ENCODE measurements around the gene SPOCK2.

DNA sequence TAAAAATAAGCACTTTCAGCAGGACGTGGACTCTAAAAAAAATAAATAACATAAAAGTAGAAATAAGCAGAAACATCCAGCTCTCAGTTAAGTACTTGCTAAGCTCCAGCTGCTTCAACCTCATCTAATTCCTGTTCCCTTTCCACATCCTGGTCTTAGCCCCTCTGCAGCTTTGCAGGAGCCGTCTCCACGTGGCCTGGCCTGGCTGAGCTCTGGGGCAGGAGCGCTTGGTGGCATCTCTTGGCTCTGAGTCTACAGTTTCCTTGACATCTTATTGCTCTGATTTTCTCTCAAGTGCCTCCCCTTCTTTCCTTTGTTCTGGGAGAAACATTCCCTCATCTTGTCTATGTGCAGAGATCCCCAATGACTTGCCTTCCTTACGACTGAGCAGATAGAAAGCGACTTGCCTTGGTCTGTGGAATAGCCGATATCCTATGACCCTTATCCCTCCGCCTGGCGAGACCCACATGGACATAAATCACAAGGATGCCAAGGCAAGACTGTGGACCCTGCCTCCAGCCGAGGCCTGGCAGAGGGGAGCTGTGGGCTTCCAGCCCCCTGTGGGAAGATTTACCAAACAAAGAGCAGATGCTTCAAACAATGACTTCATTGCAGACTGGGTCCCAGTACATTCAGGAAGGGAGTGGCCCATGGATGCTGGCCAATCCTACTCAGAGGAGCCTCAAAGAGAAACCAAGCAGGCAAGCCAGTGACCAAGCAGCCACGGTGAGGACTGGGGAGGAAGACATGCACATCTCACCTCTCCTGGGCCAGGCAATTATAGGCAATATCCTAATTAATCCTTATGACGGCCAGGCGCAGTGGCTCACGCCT, 61.9 kb downstream of the SPOCK2 start:
- TF ChIP-seq TARDBP (IDR thresholded peaks at IDR 0.05) (no peak), BHLHE40 (IDR thresholded peaks at IDR 0.05; ENCODE audit: borderline replicate concordance) (no peak), FOXK2 (IDR thresholded peaks at IDR 0.05) (no peak), SUZ12 (IDR thresholded peaks at IDR 0.05) (no peak), ELF4 (IDR thresholded peaks at IDR 0.05) (no peak), FOXA1 (IDR thresholded peaks at IDR 0.05) (no peak), L3MBTL2 (conservative IDR thresholded peaks at IDR 0.05) (no peak), ARNT (IDR thresholded peaks at IDR 0.05) (no peak)
- TF ChIP-seq, protein P1, sequence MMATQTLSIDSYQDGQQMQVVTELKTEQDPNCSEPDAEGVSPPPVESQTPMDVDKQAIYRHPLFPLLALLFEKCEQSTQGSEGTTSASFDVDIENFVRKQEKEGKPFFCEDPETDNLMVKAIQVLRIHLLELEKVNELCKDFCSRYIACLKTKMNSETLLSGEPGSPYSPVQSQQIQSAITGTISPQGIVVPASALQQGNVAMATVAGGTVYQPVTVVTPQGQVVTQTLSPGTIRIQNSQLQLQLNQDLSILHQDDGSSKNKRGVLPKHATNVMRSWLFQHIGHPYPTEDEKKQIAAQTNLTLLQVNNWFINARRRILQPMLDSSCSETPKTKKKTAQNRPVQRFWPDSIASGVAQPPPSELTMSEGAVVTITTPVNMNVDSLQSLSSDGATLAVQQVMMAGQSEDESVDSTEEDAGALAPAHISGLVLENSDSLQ (IDR thresholded peaks at IDR 0.05), result no peak

Data from HEK293T (cell line).